Vagina (tissue), 2 donors: Measurements from ENCODE around the gene JAK2.

ENCODE experiments used
- POLR2AphosphoS5 ChIP-seq, 2 donors: sonication (generic); formaldehyde crosslinking; IDR thresholded peaks; one replicate each; pipeline ENCODE4 v1.9.0; 2017; ENCODE audit warnings: antibody characterized with exemption in 2 of 2, mild to moderate bottlenecking in 2 of 2, low read depth in 1 of 2; ENCODE audit not compliant: insufficient read depth in 1 of 2
- TF ChIP-seq, protein P1 (sequence below), 3 experiments: fragments of 450-650 bp in 2 of 3; fragments of 200-600 bp in 1 of 3; sonication (generic) in 1 of 3; IDR thresholded peaks; one replicate each; pipeline ENCODE4 v1.5.1; 2017 to 2019; ENCODE audit warnings: antibody characterized with exemption in 3 of 3, mild to moderate bottlenecking in 2 of 3, moderate library complexity in 2 of 3

DNA sequence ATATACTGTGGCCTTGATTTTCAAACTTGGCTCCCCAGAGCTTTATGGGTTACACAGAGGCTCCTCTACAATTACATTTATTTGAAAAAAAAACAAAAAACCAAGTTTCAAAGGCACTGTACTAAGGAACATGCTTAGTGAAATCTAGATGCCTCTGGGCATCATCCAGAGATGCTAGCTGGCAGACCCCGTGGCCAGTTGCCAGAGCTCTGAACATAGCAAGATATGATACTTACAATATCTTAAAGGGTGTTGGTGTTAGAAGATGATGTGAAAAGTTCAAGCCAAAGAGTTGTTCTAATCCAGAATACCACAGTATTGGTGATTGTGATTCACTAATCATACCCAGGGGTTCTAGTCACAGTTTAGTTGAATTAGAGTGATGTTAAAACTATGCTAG is 87.8 kb downstream of the JAK2 start:
- no peak for TF ChIP-seq POLR2AphosphoS5 (IDR thresholded peaks at IDR 0.05; ENCODE audit: insufficient read depth in 1 of 2, low read depth in 1 of 2)
- TF ChIP-seq, protein P1, sequence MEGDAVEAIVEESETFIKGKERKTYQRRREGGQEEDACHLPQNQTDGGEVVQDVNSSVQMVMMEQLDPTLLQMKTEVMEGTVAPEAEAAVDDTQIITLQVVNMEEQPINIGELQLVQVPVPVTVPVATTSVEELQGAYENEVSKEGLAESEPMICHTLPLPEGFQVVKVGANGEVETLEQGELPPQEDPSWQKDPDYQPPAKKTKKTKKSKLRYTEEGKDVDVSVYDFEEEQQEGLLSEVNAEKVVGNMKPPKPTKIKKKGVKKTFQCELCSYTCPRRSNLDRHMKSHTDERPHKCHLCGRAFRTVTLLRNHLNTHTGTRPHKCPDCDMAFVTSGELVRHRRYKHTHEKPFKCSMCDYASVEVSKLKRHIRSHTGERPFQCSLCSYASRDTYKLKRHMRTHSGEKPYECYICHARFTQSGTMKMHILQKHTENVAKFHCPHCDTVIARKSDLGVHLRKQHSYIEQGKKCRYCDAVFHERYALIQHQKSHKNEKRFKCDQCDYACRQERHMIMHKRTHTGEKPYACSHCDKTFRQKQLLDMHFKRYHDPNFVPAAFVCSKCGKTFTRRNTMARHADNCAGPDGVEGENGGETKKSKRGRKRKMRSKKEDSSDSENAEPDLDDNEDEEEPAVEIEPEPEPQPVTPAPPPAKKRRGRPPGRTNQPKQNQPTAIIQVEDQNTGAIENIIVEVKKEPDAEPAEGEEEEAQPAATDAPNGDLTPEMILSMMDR (IDR thresholded peaks at IDR 0.05) = no peak
